Kidney epithelial cell (primary cell): ENCODE data around the gene PSD4. TPM values are rescaled to one million over a fixed set of nuclear protein-coding genes. Genes with fewer than 3 reads are reported as not detected.

ENCODE experiments used
- DNase-seq: peaks from one replicate; pipeline ENCODE4 v3.0.0-alpha.2; 2010; ENCODE audit warnings: low read depth
- H3K27me3 ChIP-seq: 2 replicates; pipeline ENCODE4 v1.6.0; 2011; ENCODE audit warnings: low read length; ENCODE audit not compliant: control insufficient read depth, insufficient read depth
- H3K36me3 ChIP-seq: 2 replicates; pipeline ENCODE4 v1.5.1; 2011; ENCODE audit warnings: low read length; ENCODE audit not compliant: control insufficient read depth, insufficient read depth
- H3K4me3 ChIP-seq: 2 replicates; pipeline ENCODE4 v1.5.1; 2011; ENCODE audit warnings: low read depth, mild to moderate bottlenecking, control low read depth, low read length
- total RNA-seq: library from RNA; depleted of rRNA; stranded (reverse); fragments of >200 nt; gene quantifications from 2 replicates; pipeline ENCODE4 v1.2.3, GENCODE V29; 2015
- TF ChIP-seq, protein P1 (sequence below): IDR thresholded peaks from 2 replicates; pipeline ENCODE4 v1.5.1; 2011; ENCODE audit warnings: mild to moderate bottlenecking, moderate library complexity, low read length, control low read depth, inconsistent platforms; ENCODE audit not compliant: insufficient read depth, poor library complexity, severe bottlenecking

The PSD4 gene
- total RNA-seq, 1 donor from 2014 or later, result 13.9 TPM

DNA sequence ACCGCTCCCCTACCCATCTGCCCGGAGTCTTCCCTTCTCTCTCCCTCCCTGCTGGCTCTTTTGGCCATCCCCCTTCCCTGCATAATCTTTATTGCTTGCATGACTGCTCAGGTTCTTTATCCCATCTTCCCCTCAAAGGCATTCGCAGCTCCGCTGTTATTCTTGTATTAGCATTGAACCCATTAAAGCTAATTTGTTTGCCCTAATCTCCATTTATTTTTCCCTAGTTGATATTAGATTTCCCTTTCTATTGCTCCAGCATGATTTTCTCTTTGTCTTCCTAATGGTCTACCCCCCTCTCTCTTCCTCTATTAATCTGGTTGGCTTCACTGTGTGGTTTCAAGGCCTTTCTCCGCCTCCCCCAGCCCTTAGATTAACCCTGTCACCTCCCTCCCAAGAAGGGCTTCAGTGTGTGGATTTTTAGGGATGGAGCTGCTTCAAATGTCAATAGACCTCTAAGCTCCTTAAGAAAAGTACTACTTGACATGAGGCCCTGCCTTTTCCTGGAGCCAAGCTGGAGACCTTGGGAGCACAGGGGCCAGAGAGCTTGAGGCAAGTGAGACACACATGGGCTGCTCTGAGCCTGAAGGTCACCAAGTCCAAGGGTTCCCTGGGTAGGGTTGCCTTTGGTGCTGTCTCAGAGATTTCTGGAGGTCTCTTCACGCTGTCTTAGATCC lies 84.8 kb downstream of the PSD4 start:
- no peaks in the 10 kb centered on the region for H3K27me3 ChIP-seq
- peaks cover 6% of the 10 kb centered on the region for H3K36me3 ChIP-seq
- no peak for DNase-seq
- H3K4me3 ChIP-seq, result no peak overlapping the region
- TF ChIP-seq, protein P1, sequence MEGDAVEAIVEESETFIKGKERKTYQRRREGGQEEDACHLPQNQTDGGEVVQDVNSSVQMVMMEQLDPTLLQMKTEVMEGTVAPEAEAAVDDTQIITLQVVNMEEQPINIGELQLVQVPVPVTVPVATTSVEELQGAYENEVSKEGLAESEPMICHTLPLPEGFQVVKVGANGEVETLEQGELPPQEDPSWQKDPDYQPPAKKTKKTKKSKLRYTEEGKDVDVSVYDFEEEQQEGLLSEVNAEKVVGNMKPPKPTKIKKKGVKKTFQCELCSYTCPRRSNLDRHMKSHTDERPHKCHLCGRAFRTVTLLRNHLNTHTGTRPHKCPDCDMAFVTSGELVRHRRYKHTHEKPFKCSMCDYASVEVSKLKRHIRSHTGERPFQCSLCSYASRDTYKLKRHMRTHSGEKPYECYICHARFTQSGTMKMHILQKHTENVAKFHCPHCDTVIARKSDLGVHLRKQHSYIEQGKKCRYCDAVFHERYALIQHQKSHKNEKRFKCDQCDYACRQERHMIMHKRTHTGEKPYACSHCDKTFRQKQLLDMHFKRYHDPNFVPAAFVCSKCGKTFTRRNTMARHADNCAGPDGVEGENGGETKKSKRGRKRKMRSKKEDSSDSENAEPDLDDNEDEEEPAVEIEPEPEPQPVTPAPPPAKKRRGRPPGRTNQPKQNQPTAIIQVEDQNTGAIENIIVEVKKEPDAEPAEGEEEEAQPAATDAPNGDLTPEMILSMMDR, result no peak

Other genes starting within 250 kb of the PSD4 start
- gene IL36G, start 196.0 kb upstream of the PSD4 start, total RNA-seq, result not detected in 2 replicates
- gene IL36A, start 168.5 kb upstream of the PSD4 start, total RNA-seq, result not detected in 2 replicates
- gene IL36B, start 121.1 kb upstream of the PSD4 start, total RNA-seq, result not detected in 2 replicates
- gene IL36RN, start 114.8 kb upstream of the PSD4 start, total RNA-seq, result 0.04 and 0.34 TPM in 2 replicates
- not detected in 2 replicates for gene IL1F10, start 106.0 kb upstream of the PSD4 start, total RNA-seq
- gene IL1RN, start 46.4 kb upstream of the PSD4 start, total RNA-seq, result 8.8 and 11.3 TPM in 2 replicates
- gene PAX8, start 105.0 kb downstream of the PSD4 start, total RNA-seq, result 118 and 142 TPM in 2 replicates